Measurements from ENCODE around the gene EFHC1.

Gene EFHC1

DNA sequence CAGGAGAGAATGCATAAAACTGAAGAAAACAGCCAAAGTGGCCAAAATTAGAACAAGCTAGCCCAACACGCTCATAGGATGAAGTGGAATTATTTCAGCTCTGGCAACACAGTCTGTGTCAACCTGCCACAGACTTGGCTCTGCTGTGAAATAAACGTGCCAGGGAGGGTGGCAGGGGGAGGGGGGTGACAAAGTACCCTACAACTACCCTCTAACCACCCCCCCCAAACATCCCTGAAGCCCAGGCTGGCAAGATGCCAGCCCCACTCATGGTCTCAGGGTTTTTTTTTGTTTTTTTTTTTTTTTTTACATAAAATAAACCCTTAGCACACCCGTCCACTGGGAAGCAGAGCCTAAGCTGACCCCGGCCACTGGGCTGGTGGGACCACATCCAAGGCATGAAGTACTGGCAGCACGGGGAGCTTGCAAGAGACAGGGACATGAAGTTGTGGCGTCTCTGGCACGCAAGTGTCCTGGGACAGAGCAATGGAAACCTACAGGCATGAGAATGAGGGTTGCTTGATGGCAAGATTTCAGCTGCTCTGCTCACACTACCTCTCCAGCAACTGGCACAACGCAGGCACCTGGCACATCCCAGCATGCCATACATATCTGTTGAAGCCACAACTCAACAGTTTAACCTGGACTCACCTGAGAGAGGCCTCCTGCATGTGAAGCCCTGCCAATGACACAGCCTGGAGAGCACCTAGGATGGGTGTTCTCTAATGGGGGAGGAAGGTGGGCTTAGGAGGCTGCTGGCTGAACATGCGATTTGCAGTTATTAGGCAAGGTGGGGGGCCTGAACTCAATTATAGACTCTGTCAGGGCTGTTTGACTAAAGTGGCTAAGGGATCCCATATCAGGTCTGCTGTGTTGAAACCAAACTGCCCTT lies 80.3 kb downstream of the EFHC1 start:
- no peak for DNase-seq (ENCODE audit: low read depth in 4 of 4, low spot score in 1 of 4)

DNA sequence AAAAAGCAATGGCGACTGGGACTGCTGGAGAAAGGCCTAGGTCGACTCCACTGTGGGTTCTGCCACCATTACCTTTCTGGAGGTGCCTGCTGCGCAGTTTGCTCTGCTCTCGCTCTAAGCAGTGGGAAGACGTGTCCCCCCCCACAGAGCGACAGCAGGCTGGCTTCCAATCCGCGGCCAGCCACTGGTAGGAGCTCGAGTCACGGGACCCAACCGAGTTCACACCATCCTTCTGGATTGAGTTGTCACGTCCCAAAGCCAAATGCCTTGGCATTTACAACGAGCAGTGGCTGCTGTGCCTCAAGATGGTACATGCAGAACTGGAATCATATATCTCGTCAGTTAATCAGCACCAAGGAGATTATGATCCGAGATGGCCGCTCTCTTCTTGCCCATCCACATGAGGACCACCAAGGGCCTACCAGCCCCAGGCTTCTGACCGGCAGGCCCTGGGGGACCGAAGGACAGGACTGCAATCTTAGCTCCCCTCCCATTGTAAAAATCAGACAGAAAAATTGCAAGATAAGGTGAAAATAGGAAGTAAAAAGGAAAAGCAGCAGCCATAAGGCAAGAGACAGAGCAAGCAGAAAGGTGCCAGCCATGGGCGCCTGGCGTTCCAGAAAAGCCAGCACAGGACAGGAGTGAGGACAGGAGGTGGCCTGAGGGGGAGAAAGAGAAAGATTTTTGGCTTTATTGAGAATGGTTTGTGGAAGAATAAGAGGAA lies 82.3 kb downstream of the EFHC1 start:
- no peak for DNase-seq (ENCODE audit: low read depth in 4 of 4, low spot score in 1 of 4)

DNA sequence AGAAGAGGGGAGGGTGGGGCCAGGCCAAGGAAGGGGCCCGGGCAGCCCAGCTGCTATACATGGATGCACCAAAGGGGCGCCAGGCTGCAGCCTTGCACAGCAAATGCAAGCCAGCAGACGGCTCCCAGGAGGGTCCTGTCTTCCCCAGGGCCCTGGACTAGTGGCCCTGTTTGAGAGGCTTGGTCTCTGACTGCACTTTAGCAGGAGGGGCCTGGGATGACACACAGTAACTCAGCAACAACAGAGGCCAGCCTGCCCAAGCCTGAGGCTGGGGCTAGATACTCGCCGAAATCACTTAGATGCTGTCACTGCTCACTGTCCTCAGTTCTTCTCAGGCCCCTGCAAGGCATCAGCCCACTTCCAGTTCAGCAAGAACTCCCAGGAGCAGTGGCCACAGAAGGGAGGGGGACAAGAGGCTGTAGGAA lies 83.2 kb downstream of the EFHC1 start:
- DNase-seq (ENCODE audit: low read depth in 4 of 4, low spot score in 1 of 4), result no peak

DNA sequence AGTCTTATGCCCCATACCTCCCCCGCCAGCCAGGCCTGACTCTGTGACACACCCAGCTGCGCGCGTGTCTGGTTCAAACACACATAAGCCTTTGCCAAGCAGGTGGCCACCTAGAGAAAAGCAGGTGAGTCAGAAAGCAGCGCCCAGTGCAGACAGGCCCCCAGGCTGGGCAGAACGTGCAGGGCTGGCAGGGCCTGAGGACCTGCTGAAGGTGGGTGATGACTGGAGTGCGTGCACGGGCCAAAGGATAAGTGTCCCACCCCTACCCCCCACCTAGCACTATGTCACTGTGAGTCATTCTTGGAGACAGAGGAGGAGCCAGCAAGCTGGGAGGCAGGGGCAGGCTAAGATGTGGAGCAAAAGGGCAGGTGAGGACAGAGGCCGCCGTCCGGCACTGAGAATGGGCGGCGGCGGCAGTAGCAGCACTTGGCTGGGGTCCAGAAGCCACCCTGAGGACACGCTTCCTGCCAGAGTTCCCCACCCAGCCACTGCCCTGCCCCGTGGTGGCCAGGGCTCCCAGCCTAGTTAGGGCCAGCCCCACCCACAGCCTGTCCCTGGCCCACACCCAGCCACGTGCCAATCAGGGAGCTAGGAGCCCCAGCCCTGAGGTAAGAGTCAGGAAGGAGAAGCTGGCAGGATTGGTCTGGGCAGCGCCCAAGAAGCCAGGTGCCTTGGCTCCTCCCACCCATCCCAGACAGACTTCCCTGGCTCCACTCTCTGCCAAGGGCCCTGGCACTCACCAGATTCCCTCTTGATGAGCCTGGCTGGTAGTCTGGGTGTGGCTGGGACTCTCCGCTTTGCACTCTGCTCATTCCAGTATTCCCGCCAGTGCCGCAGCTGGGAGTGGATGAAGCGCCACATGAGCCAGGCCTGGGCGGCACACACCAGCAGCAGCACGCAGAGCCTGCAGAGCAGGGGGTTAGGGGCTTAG lies 84.0 kb downstream of the EFHC1 start:
- no peak for DNase-seq (ENCODE audit: low read depth in 4 of 4, low spot score in 1 of 4)

DNA sequence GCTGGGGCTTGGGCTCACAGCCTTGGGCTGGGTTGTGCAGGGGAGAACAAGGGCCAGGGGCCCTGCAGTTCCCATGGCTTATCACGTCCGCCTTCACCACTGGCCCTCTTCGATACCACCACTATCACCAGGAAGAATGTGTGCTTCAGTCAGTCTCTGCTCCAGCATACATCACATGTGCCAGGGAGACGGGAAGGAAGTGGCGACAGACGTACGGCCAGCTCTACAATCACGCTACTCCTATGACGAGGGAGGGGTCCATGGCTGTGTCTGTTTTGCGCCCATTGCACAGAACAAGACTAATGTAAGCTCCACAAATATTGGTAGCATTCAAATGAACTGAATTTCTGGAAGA lies 84.6 kb downstream of the EFHC1 start:
- DNase-seq (ENCODE audit: low read depth in 4 of 4, low spot score in 1 of 4), result no peak

DNA sequence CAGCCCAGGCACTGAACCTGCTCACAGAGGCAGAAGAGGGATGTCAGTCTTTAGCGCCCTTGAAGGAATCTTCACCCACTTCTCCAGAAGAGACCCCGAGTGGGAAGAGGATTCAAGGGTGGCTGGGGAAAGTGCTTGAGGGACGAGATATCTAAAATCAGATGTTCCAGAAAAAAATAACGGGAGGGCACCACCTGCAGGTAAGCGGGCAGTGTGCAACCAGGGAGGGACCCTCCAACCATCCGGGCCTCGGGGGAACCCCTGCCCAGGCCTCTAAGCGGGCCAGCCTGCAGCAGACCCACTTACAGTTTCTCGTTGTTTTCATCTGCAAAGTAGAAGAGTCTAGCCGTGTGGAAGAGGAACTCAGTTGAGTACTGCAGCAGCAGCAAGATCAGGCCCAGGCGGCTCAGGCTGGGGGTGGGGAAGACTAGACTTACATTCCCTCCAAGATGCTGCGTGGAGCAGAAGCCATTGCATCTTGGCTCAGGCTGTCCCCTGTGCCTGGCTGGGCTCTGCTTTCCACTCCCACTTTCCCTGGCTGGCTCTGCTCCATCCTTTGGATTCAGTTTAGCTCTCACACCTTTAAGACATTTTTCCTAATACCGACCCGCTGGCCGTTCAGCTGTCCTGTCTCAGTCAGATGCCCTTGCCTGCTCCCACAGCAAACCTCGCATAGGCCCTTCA lies 85.7 kb downstream of the EFHC1 start:
- DNase-seq (ENCODE audit: low read depth in 4 of 4, low spot score in 1 of 4), result no peak

DNA sequence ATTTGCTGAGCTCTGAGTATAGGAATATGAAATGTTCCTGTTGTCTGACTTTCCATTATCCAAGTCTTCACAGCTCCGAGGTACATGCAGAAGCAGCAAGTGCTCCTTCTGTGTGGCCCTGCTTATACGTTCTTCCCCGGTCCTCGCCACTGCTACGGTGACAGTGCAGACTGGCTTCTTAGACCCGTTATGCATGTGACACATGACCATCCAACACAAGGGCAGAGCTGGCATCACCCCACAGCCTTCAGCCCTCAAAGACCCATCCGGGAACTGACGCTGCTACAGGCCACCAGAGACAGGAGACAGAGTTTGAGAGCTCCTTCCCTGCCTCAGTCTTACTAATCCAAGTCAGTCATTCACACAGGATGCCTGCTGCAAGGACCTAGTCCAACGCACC lies 86.3 kb downstream of the EFHC1 start:
- no peak for DNase-seq (ENCODE audit: low read depth in 4 of 4, low spot score in 1 of 4)

DNA sequence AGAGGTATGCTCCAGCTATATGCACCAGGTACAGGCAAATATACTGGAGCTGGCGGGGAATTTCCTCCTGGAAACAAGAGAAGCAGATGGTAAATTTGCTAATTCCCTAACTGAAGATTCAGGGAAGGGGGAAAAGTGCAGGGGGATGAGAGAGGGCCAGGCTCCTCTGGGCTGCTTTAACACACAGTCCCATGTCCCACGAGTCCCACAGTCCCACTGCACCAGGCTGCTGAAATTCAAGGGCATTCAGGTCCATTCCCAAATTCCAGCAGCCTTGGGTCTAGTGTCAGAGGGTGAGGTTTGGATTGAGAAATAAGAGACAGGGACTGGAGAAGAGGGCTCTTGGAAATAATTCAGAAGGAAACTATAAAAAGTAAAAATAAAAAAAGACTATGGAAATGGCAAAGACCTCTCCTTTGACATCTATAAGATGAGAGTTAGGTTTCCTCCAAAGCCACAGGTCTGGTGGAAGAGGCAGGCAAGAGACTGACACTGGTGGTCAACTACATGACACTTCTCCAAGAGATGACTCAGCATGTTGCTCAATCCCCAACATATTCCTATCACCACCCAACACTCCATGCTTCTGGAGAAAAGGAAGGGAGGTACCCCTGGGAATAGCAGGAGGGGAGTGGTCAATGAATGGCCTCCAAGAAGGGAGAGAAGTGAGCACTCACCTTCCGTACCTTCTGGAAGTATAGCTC lies 87.6 kb downstream of the EFHC1 start:
- no peak for DNase-seq (ENCODE audit: low read depth in 4 of 4, low spot score in 1 of 4)

DNA sequence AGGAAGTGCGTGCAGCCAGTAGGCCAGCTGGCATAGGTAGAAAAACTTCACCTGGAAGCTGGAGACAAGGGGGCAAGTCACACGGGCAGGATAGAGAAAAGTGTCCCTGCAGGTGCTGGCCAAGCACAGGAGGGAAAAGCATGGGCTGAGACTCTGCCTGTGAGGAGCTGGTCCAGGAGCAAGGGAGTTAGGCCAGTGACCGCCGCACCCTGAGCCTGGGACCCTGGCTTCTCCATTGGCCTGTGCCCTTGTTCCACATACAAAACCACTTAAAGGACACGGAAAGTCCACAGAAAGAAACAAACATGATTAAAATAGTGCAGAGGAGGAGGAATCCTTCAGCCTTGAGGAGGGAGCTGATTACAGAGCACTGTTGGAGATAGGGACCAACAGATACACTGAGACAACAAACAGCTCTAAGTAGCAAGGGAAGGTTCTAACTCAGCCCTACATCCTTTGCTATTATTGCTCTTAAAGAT lies 88.2 kb downstream of the EFHC1 start:
- no peak for DNase-seq (ENCODE audit: low read depth in 4 of 4, low spot score in 1 of 4)

DNA sequence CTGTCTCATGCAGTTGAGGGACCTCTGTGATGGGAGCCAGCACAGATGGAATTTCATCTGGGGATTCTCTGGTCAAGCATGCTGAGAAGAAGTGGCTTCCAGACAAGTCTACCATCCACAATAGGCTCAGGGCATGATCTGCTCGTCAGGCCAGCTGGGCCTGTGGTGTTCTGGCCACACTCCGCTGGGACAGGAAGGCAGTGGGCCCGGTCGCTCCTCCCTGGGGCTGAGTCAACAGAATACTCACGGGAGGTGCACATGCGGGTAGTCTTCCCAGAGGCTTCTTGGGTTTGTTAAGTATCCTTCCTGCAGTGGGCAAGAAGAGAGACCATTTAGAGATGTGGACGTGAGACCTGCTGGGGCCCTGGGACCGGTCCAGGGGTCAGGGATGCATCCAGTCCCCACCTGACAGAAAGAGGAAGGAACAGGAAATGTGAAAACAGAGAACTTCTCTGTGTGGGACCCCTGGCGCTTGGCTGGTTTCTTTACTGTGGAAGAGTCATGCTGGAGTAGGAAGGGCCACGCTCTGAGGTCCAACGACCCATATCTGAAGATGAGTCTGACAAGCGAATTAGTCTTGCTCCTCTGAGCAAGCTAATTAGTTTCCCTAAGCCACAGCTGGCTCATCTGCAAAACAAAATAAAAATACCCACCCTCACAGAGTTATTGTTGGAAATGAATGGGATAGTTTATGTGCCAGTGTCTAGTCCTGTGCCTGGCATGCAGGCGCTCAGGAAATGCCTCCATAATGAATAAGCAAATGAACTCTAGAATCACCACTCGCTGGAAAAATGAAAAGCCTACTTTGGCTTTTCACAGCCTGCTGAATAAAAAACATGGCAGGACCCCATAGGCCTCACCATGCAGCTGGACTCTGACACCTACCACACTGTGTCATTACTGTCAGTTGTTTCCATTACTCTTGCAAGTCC lies 89.4 kb downstream of the EFHC1 start:
- no peak for DNase-seq (ENCODE audit: low read depth in 4 of 4, low spot score in 1 of 4)

DNA sequence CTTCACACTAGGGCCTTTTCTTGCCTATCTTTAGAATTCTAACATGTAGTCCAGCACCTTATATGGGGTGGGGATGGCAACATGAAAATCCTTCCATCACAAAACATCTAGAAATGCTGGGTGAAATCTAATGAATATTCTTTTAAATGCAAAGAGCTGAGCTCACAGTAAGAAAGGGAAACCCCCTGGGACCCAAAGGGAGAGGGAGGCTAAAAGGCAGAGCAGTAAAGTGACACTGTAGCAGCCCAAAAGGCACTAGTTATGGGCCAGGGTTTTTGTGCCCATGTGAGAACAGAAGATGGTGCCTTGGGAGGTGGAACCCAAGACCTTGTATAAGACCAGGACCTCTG lies 90.0 kb downstream of the EFHC1 start:
- DNase-seq (ENCODE audit: low read depth in 4 of 4, low spot score in 1 of 4), result no peak

DNA sequence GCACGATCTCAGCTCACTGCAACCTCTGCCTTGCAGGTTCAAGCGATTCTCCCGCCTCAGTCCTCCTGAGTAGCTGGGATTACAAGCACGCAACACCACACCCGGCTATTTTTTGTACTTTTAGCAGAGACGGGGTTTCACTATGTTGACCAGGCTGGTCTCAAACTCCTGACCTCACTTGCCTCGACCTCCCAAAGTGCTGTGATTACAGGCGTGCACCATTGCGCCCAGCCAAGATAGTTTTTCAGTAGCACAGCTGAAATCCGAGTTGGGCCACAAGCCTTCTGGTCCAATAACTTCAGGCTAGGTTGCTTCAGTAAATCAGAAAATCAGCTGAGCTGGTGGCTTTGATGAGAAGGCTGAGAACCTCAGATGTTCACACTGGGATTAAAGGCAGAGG lies 91.0 kb downstream of the EFHC1 start:
- no peak for DNase-seq (ENCODE audit: low read depth in 4 of 4, low spot score in 1 of 4)

DNA sequence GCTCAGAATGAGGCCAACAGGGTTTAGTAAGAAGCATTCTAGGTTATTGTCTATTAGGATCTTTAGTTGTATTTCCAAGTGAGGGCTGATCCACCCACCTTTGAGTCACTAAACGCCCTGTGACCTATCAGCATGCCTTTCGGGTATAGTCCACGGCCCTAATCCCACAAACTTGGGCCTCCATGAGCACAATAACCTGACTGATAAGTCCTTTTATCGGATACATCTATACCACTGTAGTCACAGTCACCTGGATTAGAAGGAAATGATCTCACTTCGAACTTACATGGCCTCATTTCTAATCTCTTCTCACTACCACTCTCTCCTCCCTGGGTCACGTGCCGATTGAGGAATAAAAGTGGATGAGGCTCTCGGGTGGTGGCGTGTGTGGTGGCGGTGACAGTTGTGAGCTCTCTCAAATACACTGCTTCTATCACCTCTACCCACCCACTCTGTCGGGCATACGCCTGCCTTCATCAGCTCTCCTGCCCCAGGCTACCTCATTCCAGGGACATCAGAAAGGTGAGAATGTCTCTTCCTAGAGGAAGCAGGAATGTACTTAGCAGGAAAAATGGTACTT lies 91.5 kb downstream of the EFHC1 start:
- no peak for DNase-seq (ENCODE audit: low read depth in 4 of 4, low spot score in 1 of 4)

DNA sequence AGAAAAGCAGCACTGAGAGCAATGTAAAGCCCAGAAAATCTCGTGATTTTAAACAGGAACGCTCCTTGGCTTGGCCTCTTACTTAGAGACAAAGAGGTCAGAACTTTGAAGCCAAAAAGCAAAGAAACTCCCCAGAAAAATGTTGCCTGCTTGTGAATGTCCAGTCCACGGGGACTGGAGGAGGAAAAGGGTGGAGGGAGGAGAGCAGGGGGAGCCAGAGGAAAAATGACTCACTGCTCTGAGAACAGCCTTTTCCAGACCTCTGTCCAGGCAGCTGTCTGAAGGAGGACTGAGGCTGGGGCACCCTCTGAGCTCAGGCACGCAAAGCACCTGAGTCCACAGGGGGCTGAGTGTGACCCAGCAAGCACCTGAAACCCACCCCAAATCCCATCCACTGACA lies 92.1 kb downstream of the EFHC1 start:
- no peak for DNase-seq (ENCODE audit: low read depth in 4 of 4, low spot score in 1 of 4)

DNA sequence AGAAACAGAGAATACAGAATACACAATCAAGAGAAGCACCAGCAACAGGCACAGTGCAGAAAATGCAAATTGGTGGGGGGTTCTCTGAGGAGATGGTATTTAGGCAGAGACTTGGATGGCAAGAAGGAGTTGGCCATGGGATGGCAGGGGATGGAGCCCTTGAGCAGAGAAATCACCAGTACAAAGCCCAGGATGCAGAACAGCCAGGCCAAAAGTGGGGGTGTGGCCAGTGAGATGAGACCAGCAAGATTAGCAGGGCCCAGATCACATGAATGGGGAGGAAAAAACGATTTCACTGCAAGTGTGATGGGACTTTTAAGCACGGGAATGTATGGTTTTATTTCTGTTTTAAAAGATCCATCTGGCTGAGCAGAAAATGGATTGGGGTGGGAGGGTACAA lies 93.3 kb downstream of the EFHC1 start:
- no peak for DNase-seq (ENCODE audit: low read depth in 4 of 4, low spot score in 1 of 4)

DNA sequence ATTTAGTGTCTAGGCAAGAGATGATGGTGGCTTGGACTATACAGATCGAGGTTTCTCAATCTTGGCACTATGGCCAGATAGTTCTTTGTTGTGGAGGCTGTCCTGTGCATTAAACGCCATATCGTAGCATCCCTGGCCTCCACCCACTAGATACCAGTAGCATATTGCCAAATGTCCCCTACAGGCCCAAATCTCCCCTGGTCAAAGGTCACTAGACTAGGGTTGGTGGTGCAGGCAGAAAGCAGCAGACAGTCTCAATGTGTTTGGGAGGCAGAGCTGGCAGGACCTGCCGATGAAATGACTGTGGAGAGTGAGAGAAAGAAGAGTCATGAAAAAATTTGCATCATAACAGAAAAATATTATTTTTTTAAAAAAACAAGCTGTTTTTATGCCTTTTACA lies 93.8 kb downstream of the EFHC1 start:
- DNase-seq (ENCODE audit: low read depth in 4 of 4, low spot score in 1 of 4), result no peak

DNA sequence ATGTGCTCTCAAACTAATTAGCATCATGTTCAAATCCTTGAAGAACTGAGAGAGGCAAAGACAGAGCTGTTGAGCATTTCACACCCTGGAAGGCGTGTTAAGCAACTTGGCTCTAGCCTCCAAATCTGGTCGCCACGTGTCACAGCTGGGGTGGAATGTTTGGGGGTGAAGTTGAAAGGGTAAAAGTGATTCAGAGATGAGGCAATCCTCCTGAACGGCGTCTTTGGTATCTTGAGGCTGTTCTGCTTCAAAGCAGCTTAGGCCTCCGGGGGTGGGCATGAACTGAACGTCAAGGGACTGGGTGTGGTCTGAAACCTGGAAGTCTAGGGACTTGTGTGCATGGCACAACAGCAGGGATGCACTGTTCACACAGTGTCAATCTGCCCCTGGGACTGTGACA lies 94.4 kb downstream of the EFHC1 start:
- no peak for DNase-seq (ENCODE audit: low read depth in 4 of 4, low spot score in 1 of 4)

DNA sequence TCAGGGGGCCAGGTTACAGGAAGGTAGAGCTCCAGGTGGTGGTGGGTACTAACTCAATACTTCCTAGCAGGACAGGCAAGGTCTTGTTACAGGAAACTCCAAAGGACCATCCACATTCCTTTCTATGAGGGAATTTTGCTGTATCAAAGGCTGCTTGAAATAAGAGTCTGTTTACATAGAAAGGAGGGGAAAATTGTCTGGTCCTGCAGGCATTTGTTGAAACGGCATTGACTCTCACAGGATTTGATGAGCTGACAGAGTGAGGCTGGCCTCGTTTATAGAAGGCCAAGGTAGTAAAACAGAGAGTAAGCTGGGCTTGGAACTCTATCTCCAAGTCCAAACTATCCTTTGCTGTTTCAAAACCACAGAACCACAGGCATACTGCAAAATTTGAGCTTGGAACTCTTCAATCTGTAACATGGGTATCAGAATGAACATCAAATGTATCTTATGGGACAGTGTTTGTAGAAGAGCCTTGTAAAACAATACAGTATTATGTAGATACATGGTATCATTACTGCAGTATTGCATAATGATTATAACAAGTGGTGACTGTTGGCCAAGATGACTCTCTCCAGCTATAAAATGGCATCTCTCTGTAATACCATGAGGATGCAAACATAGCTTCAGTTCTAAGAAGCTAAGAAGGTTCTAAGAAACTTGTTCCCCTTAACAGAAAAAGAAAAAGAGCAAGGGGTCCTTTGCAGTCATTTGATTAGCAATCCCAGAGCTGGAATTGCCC lies 95.2 kb downstream of the EFHC1 start:
- no peak for DNase-seq (ENCODE audit: low read depth in 4 of 4, low spot score in 1 of 4)

Measured in stimulated activated CD4-positive, alpha-beta T cell treated with anti-CD3 and anti-CD28 coated beads, Interleukin-1b, Interleukin-23, amount 100 ng/mL, for 24 hours (primary cell).